HG02981 (cell line): ENCODE results near the gene PSMD2.
"Not testable (repeated sequence)": the region's sequence is repeated elsewhere in the genome, so short reads cannot be mapped to it uniquely, and the experiment has no call there.

Source experiments
- ATAC-seq: cut with Tn5 transposase; IDR thresholded peaks from one replicate; pipeline ENCODE4 v1.9.1; 2021; ENCODE audit warnings: mild to moderate bottlenecking, moderate library complexity; ENCODE audit not compliant: unreplicated experiment

The PSMD2 gene

GRCh38 chr3:184298759-184299487 lies at the start of gene PSMD2:
PSMD2 (plus strand) TSS chr3:184299241; CDS start chr3:184299267, 26 bp downstream.
- ATAC-seq = peak; percentile 93

- peak; percentile 90 for ATAC-seq
These were observed 49.5 kb upstream of the PSMD2 start, which contains the start of gene EEF1AKMT4 for GRCh38 chr3:184249412-184250166. EEF1AKMT4 (plus strand) TSS chr3:184249672; CDS start chr3:184249695, 23 bp downstream.

GRCh38 chr3:184250167-184250828 lies 48.7 kb upstream of the PSMD2 start:
- peak; percentile 58 for ATAC-seq

- no peak for ATAC-seq
These were observed 43.6 kb upstream of the PSMD2 start for GRCh38 chr3:184255291-184256039.

GRCh38 chr3:184257083-184257915 lies 41.7 kb upstream of the PSMD2 start:
- ATAC-seq = no peak

- ATAC-seq = no peak
These were observed 40.1 kb upstream of the PSMD2 start for GRCh38 chr3:184258926-184259325.

- no peak for ATAC-seq
These were observed 39.6 kb upstream of the PSMD2 start for GRCh38 chr3:184259396-184259877.

- no peak for ATAC-seq
These were observed 38.9 kb upstream of the PSMD2 start for GRCh38 chr3:184259878-184260723.

GRCh38 chr3:184260724-184261269 lies 38.2 kb upstream of the PSMD2 start:
- no peak for ATAC-seq

GRCh38 chr3:184261270-184261853 lies 37.7 kb upstream of the PSMD2 start, which contains the start of gene CAMK2N2:
CAMK2N2 (minus strand) TSS chr3:184261553; CDS start chr3:184261285, 268 bp downstream.
- no peak for ATAC-seq

- ATAC-seq = no peak
These were observed 36.9 kb upstream of the PSMD2 start for GRCh38 chr3:184261854-184262763.

- ATAC-seq = no peak
These were observed 36.3 kb upstream of the PSMD2 start for GRCh38 chr3:184262764-184263179.

- not testable (repeated sequence) for ATAC-seq
These were observed 31.8 kb upstream of the PSMD2 start for GRCh38 chr3:184267249-184267648.

GRCh38 chr3:184272269-184272668 lies 26.8 kb upstream of the PSMD2 start:
- no peak for ATAC-seq

- no peak for ATAC-seq
These were observed 23.7 kb upstream of the PSMD2 start for GRCh38 chr3:184275381-184275701.

- no peak for ATAC-seq
These were observed 22.8 kb upstream of the PSMD2 start, which contains the start of gene ECE2 for GRCh38 chr3:184275961-184276910. ECE2 (plus strand) TSS chr3:184276022; CDS start chr3:184276154, 132 bp downstream.
